HL-60 (cell line): ENCODE data around the gene UBE2E1.

Experiments used
- CTCF ChIP-seq: IDR thresholded peaks from one replicate; pipeline ENCODE4 v1.5.1; 2011; ENCODE audit warnings: low read length, control low read depth, inconsistent platforms; ENCODE audit not compliant: insufficient read depth
- GABPA ChIP-seq: IDR thresholded peaks from 2 replicates; pipeline ENCODE4 v1.6.1; 2012; ENCODE audit warnings: low read depth
- POLR2AphosphoS5 ChIP-seq: IDR thresholded peaks from 2 replicates; pipeline ENCODE4 v1.6.1; 2012; ENCODE audit warnings: low read depth
- REST ChIP-seq: IDR thresholded peaks from 2 replicates; pipeline ENCODE4 v1.6.1; 2012; ENCODE audit warnings: low read depth; ENCODE audit not compliant: insufficient replicate concordance
- SPI1 ChIP-seq: IDR thresholded peaks from 2 replicates; pipeline ENCODE4 v1.6.1; 2012; ENCODE audit warnings: low read depth, mild to moderate bottlenecking, borderline replicate concordance

- no peak for TF ChIP-seq POLR2AphosphoS5
- no peak for TF ChIP-seq GABPA
- TF ChIP-seq CTCF: no peak
- TF ChIP-seq REST: no peak
- no peak for TF ChIP-seq SPI1
Observed at GRCh38 chr3:23820888-23821287, 15.1 kb downstream of the UBE2E1 start.
